SKM-1 treated with dmso at 0.1 percent for 144 hours (cell line): ENCODE data around the gene FAAP24.
"Not testable (repeated sequence)": the region's sequence is repeated elsewhere in the genome, so short reads cannot be mapped to it uniquely, and the experiment has no call there.

Experiments
- DNase-seq: peaks from one replicate; lab custom pipeline; 2025; ENCODE audit not compliant: unreplicated experiment; lab: John Stamatoyannopoulos, UW

FAAP24 gene

GRCh38 chr19:32997716-32998355 is 25.8 kb downstream of the FAAP24 start:
- DNase-seq = no peak

- DNase-seq = no peak
Measured at GRCh38 chr19:32998722-32999121, 26.7 kb downstream of the FAAP24 start.

GRCh38 chr19:33000510-33000909 is 28.5 kb downstream of the FAAP24 start:
- no peak for DNase-seq

GRCh38 chr19:33000910-33001309 is 28.9 kb downstream of the FAAP24 start:
- no peak for DNase-seq

GRCh38 chr19:33002126-33002865 is 30.3 kb downstream of the FAAP24 start:
- not testable (repeated sequence) for DNase-seq

GRCh38 chr19:33003424-33004024 is 31.5 kb downstream of the FAAP24 start:
- DNase-seq = not testable (repeated sequence)

- DNase-seq = no peak
Measured at GRCh38 chr19:33005440-33005839, 33.4 kb downstream of the FAAP24 start.

- DNase-seq = no peak
Measured at GRCh38 chr19:33008738-33009137, 36.7 kb downstream of the FAAP24 start.

- not testable (repeated sequence) for DNase-seq
Measured at GRCh38 chr19:33010891-33011290, 38.8 kb downstream of the FAAP24 start.

GRCh38 chr19:33022472-33023116 is 50.6 kb downstream of the FAAP24 start:
- DNase-seq = no peak

GRCh38 chr19:33024398-33024797 is 52.4 kb downstream of the FAAP24 start:
- DNase-seq = no peak

GRCh38 chr19:33025468-33026238 is 53.6 kb downstream of the FAAP24 start:
- DNase-seq = not testable (repeated sequence)

GRCh38 chr19:33026602-33027001 is 54.6 kb downstream of the FAAP24 start:
- not testable (repeated sequence) for DNase-seq
